ENCODE data around the gene PTGES3.
"Not testable (repeated sequence)": the region's sequence is repeated elsewhere in the genome, so short reads cannot be mapped to it uniquely, and the experiment has no call there.

The PTGES3 gene

GRCh38 chr12:56709759-56710376 lies 21.8 kb upstream of the PTGES3 start:
- no peak for DNase-seq (ENCODE audit: low spot score)

GRCh38 chr12:56704522-56704921 lies 16.4 kb upstream of the PTGES3 start:
- DNase-seq (ENCODE audit: low spot score): not testable (repeated sequence)

- no peak for DNase-seq (ENCODE audit: low spot score)
Observed at GRCh38 chr12:56699020-56699661, 11.1 kb upstream of the PTGES3 start.

- no peak for DNase-seq (ENCODE audit: low spot score)
Observed at GRCh38 chr12:56695327-56696101, 7.4 kb upstream of the PTGES3 start.

GRCh38 chr12:56694161-56694560 lies 6.1 kb upstream of the PTGES3 start:
- no peak for DNase-seq (ENCODE audit: low spot score)

- DNase-seq (ENCODE audit: low spot score): no peak
Observed at GRCh38 chr12:56688846-56689109, 694 bp upstream of the PTGES3 start.

- peak; percentile 43 for DNase-seq (ENCODE audit: low spot score)
Observed at GRCh38 chr12:56687223-56688128, 608 bp downstream of the PTGES3 start.

GRCh38 chr12:56684745-56685359 lies 3.2 kb downstream of the PTGES3 start:
- DNase-seq (ENCODE audit: low spot score): no peak

GRCh38 chr12:56682323-56682722 lies 5.8 kb downstream of the PTGES3 start:
- DNase-seq (ENCODE audit: low spot score): no peak

- no peak for DNase-seq (ENCODE audit: low spot score)
Observed at GRCh38 chr12:56679883-56680575, 8.1 kb downstream of the PTGES3 start.

GRCh38 chr12:56678852-56679251 lies 9.2 kb downstream of the PTGES3 start:
- no peak for DNase-seq (ENCODE audit: low spot score)

GRCh38 chr12:56677680-56678079 lies 10.4 kb downstream of the PTGES3 start:
- DNase-seq (ENCODE audit: low spot score): no peak

- no peak for DNase-seq (ENCODE audit: low spot score)
Observed at GRCh38 chr12:56676851-56677580, 11.1 kb downstream of the PTGES3 start.

- no peak for DNase-seq (ENCODE audit: low spot score)
Observed at GRCh38 chr12:56671608-56672007, 16.5 kb downstream of the PTGES3 start.

- DNase-seq (ENCODE audit: low spot score): no peak
Observed at GRCh38 chr12:56670836-56671235, 17.2 kb downstream of the PTGES3 start.

GRCh38 chr12:56668197-56668457 lies 20.0 kb downstream of the PTGES3 start:
- DNase-seq (ENCODE audit: low spot score): no peak

GRCh38 chr12:56661979-56662638 lies 26.0 kb downstream of the PTGES3 start:
- DNase-seq (ENCODE audit: low spot score): no peak

GRCh38 chr12:56661560-56661959 lies 26.5 kb downstream of the PTGES3 start:
- no peak for DNase-seq (ENCODE audit: low spot score)

- no peak for DNase-seq (ENCODE audit: low spot score)
Observed at GRCh38 chr12:56658921-56659320, 29.2 kb downstream of the PTGES3 start.

Data from cerebellar cortex (tissue), 1 donor.